ENCODE measurements around the gene TNFRSF1B.
A peak's percentile ranks its signal among the peaks of the same experiment; 100 is the strongest.

The TNFRSF1B gene

DNA sequence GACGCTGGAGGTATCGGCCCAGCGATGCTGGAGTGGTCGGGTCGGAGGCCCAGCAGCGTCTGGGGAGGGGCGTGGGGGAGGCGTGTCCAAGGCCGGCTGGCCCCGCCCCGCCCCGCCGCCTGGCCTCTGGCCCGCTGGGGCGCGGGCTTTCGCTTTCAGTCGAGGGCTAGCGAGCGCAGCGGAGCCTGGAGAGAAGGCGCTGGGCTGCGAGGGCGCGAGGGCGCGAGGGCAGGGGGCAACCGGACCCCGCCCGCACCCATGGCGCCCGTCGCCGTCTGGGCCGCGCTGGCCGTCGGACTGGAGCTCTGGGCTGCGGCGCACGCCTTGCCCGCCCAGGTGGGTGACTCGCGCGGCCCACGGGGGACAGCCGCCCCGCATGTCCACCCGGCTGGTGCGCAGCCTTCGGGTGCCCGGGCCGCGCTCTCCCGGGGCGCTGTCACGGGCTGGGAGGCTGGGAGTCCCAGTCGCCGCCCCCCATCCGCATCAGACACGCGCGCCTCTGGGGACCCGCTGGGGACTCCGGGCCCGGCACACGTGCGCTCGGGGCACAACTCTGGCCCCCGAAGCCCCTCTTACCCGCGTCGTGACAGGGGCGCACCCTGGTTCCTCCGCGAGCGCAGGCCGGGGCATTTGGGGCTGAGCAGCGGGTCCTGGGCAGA lies at the start of gene TNFRSF1B:
Gene TNFRSF1B, plus strand, starts transcription at position 158 of the 659 bp plus-strand sequence. Its CDS starts 101 bp downstream, at position 259.
- H3K4me3 ChIP-seq (replicated peaks; ENCODE audit: low read depth, low read length) = peak within 1 kb of the TSS; percentile 77
- peak; percentile 54 for DNase-seq (ENCODE audit: low read depth)

DNA sequence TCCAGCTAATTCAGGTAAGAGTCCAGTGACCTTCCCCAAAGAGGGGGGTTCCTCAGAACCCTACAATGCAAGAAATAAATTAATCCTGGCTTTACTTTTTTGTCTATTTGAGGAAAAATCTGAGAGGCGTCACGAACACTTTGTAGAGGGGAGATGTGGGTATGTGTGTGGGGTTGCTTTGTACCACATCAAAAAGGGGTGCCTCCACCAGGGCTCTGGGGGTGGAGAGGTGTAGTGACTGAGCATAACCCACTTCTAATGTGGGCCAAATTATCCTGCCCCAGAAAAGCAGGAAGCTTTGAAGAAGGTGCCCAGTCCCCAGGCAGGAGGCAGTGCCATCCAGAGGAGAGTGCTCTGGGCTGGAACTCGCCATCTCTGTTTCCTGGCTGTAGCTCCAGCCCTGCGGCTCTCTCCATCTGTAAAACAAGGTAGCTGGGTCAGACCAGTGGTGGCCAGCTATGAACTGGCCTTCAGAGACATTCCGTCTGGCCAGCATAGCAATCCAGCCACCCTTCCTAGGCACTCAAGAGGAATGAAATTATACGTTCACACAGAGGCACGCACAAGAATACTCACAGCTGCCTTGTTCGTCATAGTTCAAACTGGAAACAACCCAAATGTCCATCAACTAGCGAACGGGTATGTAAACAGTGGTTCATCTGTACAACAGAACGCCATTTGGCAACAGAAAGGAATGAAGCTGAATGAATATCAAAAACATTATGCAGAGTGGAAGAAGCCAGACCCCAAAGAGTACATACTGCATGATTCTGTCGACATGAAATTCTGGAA lies 45.4 kb upstream of the TNFRSF1B start:
- no peak overlapping the region for H3K4me3 ChIP-seq (replicated peaks; ENCODE audit: low read depth, low read length)
- TF ChIP-seq, protein P1, sequence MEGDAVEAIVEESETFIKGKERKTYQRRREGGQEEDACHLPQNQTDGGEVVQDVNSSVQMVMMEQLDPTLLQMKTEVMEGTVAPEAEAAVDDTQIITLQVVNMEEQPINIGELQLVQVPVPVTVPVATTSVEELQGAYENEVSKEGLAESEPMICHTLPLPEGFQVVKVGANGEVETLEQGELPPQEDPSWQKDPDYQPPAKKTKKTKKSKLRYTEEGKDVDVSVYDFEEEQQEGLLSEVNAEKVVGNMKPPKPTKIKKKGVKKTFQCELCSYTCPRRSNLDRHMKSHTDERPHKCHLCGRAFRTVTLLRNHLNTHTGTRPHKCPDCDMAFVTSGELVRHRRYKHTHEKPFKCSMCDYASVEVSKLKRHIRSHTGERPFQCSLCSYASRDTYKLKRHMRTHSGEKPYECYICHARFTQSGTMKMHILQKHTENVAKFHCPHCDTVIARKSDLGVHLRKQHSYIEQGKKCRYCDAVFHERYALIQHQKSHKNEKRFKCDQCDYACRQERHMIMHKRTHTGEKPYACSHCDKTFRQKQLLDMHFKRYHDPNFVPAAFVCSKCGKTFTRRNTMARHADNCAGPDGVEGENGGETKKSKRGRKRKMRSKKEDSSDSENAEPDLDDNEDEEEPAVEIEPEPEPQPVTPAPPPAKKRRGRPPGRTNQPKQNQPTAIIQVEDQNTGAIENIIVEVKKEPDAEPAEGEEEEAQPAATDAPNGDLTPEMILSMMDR (IDR thresholded peaks at IDR 0.05; ENCODE audit: low read length, missing control alignments) = no peak
- DNase-seq (ENCODE audit: low read depth) = peak; percentile 87

More for the DNA sequence above, at the start of gene TNFRSF1B:
- TF ChIP-seq, protein P1 (IDR thresholded peaks at IDR 0.05; ENCODE audit: low read length, missing control alignments) = no peak

DNA sequence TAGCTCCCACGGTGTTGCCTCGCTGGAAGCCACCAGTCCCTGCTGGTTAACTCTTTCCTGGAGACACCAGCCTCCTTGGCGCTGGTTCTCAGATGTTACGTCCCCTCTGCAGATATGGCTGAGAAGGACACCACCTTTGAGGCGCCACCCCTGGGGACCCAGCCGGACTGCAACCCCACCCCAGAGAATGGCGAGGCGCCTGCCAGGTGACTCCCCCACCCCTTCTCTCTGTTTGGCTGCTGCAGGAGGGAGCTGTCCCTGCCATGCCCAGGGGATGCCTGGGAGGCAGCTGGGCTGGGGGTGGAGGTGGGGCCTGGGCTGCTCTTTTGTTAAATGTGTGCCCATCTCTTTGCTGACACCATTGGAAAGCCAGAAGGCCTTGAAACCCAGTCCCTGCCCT lies 43.6 kb upstream of the TNFRSF1B start:
- TF ChIP-seq, protein P1 (IDR thresholded peaks at IDR 0.05; ENCODE audit: low read length, missing control alignments) = no peak
- DNase-seq (ENCODE audit: low read depth) = no peak
- no peak overlapping the region for H3K4me3 ChIP-seq (replicated peaks; ENCODE audit: low read depth, low read length)

DNA sequence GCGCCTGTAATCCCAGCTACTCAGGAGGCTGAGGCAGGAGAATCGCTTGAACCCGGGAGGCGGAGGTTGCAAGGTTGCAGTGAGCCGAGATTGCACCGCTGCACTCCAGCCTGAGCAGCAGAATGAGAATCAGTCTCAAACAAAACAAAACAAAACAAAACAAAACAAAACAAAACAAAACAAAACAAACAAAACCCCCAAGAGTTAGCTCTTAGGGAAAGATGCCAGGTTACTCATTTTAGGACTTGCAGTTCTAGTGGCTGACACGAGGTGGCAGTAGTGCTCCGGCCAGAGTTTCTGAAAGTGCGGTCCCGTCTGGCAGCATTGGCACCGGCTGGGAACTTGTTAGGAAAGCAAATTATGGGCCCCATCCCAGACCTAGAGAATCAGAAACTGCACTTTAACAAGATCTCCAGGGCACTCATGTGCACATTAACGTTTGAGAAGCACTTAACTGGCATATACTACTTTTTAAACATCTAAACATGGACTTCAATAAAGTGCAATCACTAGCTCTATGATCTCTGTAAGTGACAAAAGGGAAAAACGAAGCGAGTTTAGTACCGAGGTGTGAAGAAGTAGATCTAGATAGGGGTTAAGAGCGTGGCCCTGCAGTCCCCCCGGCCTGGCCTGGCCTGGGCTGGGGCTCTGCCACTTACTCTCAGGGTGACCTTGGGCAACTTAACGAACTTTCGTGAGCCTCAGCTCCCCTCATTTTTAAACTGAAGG lies 41.9 kb upstream of the TNFRSF1B start:
- TF ChIP-seq, protein P1 (IDR thresholded peaks at IDR 0.05; ENCODE audit: low read length, missing control alignments) = peak; percentile 94
- peak; percentile 85 for DNase-seq (ENCODE audit: low read depth)
- no peak overlapping the region for H3K4me3 ChIP-seq (replicated peaks; ENCODE audit: low read depth, low read length)

DNA sequence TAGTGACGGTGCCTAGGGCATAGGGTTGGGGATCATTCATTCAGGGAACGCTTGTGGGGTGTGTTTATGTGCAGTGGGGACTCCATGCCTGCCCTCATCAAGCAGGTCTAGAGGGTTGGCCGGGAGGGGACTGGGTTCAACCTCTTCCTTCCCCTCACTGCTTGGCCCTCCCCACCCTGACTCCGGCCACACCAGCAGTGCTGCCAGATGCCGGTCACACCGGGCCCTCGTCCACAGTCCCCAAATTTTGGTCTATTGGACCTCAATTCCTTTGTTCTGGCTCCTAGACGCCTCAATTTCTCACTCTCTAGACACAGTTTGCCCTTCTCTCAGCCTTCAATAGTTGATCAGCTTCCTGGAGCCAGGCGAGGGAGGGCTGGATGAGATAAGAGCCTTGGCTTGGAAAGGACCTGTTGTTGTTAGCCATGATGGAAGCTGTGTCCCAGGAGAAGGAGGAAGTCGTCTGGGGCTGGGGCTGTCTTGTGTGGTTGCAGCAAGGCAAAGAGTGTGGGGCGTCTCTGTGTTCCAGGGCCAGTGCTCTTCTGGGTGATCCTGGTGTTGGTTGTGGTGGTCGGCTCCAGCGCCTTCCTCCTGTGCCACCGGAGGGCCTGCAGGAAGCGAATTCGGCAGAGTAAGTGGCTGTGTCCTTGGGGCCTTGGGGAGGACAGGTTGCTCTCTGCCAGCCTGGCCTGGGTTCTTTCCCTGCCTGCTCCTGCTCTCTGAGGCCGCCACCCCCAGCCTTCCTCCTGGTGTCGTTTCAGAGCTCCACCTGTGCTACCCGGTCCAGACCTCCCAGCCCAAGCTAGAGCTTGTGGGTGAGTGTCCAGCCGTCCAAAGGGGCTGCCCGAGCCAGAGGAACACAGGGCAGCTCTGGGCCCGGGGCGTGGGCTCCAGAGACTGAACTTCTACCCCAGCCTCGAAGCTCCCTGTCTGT lies 41.1 kb upstream of the TNFRSF1B start:
- TF ChIP-seq, protein P1 (IDR thresholded peaks at IDR 0.05; ENCODE audit: low read length, missing control alignments) = no peak
- H3K4me3 ChIP-seq (replicated peaks; ENCODE audit: low read depth, low read length) = no peak overlapping the region
- DNase-seq (ENCODE audit: low read depth) = no peak

DNA sequence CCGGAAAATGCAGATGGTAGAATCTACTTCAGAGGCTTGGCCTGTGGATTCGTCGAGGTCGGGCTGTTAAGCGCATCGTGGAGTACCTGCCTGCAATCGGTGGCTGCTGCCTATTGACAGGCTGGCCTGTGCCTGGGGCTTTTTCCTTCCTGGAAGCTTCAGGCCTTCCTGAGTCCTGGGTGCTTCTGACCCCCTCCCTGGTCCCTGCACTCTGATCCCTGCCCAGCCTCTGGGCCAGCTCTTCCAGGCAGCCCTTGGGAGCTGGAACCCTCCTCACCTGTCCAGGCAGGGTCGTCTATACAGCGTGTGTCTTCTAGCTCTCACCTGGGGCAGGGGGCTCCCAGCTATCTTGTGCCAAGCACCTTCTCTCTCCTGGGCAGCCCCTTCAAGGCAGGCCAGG lies 40.0 kb upstream of the TNFRSF1B start:
- no peak for DNase-seq (ENCODE audit: low read depth)
- TF ChIP-seq, protein P1 (IDR thresholded peaks at IDR 0.05; ENCODE audit: low read length, missing control alignments) = no peak
- no peak overlapping the region for H3K4me3 ChIP-seq (replicated peaks; ENCODE audit: low read depth, low read length)
